H1 (cell line): ENCODE measurements around the gene ACP3.

ENCODE experiments used
- ATF2 ChIP-seq: IDR thresholded peaks from 2 replicates; pipeline ENCODE4 v1.6.1; 2012; ENCODE audit warnings: low read length, inconsistent platforms
- EZH2 ChIP-seq: fragments of 200-600 bp; sonication (generic); IDR thresholded peaks from 2 replicates; pipeline ENCODE4 v1.7.1; 2012; ENCODE audit warnings: low read depth, mild to moderate bottlenecking, moderate library complexity, low read length, inconsistent platforms; ENCODE audit not compliant: severe bottlenecking
- JUND ChIP-seq: IDR thresholded peaks from 2 replicates; pipeline ENCODE4 v1.6.1; 2011; ENCODE audit warnings: mild to moderate bottlenecking, improper control_type of control experiment, low read length
- POLR2A ChIP-seq, 2 experiments: IDR thresholded peaks; 1 replicate in 1 of 2; 2 replicates in 1 of 2; pipeline ENCODE4 v1.6.1; 2011; ENCODE audit warnings: low read depth in 2 of 2, low read length in 2 of 2, mild to moderate bottlenecking in 2 of 2; ENCODE audit errors: control extremely low read depth in 1 of 2
- RAD21 ChIP-seq, 2 experiments: IDR thresholded peaks in 1 of 2; conservative IDR thresholded peaks in 1 of 2; 2 replicates each; pipeline ENCODE4 v1.6.1; 2011; ENCODE audit warnings: low read depth in 2 of 2, low read length in 2 of 2, improper control_type of control experiment in 1 of 2, inconsistent platforms in 1 of 2, mild to moderate bottlenecking in 1 of 2, moderate library complexity in 1 of 2
- SP4 ChIP-seq: IDR thresholded peaks from 2 replicates; pipeline ENCODE4 v1.6.1; 2012; ENCODE audit warnings: low read length, inconsistent platforms
- TBP ChIP-seq: IDR thresholded peaks from 2 replicates; pipeline ENCODE4 v1.6.1; 2011; ENCODE audit warnings: low read depth, low read length, improper control_type of control experiment
- TF ChIP-seq, protein P1 (sequence below), 3 experiments: IDR thresholded peaks; 1 replicate in 2 of 3; 2 replicates in 1 of 3; pipeline versions ENCODE4 v1.5.1 to v1.6.1; 2011; ENCODE audit warnings: low read length in 3 of 3, mild to moderate bottlenecking in 3 of 3, inconsistent platforms in 2 of 3, low read depth in 1 of 3, moderate library complexity in 1 of 3; ENCODE audit not compliant: insufficient read depth in 1 of 3; ENCODE audit errors: control extremely low read depth in 1 of 3

DNA sequence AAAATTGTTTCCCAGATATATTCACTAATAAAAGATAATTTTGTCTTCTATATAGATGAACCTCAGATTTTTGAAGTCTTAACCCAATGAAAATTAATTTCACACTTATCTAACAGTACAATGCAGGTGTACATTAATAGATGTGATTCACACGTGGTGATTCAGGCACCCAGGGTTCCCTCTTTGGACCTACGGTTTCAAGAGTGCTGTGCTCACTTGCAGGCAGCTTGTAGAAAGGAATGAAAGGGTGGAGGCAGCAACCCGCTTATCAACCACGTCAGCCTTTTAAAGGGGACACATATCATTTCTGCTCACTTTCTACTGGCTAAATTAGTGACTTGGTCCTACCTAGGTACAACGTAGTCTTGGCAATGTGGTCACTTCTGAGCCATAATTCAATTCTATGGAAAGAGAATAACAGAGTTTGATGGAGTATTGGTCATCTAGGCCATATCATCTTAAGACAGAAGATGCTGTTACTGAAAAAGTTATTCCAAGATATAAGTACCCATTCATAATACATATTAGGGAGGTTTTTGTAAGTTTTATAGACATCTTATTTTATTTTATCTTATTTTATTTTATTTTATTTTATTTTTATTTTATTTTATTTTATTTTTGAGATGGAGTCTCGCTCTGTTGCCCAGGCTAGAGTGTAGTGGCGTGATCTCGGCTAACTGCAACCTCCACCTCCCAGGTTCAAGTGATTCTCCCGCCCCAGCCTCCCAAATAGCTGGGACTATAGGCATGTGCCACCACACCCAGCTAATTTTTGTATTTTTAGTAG lies 37.9 kb downstream of the ACP3 start:
- TF ChIP-seq POLR2A (IDR thresholded peaks at IDR 0.05; ENCODE audit: control extremely low read depth in 1 of 2, low read depth in 2 of 2, low read length in 2 of 2), result no peak
- TF ChIP-seq, protein P1, sequence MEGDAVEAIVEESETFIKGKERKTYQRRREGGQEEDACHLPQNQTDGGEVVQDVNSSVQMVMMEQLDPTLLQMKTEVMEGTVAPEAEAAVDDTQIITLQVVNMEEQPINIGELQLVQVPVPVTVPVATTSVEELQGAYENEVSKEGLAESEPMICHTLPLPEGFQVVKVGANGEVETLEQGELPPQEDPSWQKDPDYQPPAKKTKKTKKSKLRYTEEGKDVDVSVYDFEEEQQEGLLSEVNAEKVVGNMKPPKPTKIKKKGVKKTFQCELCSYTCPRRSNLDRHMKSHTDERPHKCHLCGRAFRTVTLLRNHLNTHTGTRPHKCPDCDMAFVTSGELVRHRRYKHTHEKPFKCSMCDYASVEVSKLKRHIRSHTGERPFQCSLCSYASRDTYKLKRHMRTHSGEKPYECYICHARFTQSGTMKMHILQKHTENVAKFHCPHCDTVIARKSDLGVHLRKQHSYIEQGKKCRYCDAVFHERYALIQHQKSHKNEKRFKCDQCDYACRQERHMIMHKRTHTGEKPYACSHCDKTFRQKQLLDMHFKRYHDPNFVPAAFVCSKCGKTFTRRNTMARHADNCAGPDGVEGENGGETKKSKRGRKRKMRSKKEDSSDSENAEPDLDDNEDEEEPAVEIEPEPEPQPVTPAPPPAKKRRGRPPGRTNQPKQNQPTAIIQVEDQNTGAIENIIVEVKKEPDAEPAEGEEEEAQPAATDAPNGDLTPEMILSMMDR (IDR thresholded peaks at IDR 0.05; ENCODE audit: control extremely low read depth in 1 of 3, insufficient read depth in 1 of 3, low read depth in 1 of 3, low read length in 3 of 3), result no peak
- no peak for TF ChIP-seq RAD21 (IDR thresholded peaks at IDR 0.05 in 1 of 2, conservative IDR thresholded peaks at IDR 0.05 in 1 of 2; ENCODE audit: low read depth in 2 of 2, low read length in 2 of 2)
- TF ChIP-seq JUND, result no peak
- no peak for TF ChIP-seq TBP
- no peak for TF ChIP-seq EZH2
- no peak for TF ChIP-seq SP4
- no peak for TF ChIP-seq ATF2
